Endothelial cell of umbilical vein (primary cell): ENCODE data around the gene NALF2. TPM values are rescaled to one million over a fixed set of nuclear protein-coding genes. Genes with fewer than 3 reads are reported as not detected.

Experiments
- BruUV-seq: library from RNA; stranded (reverse); fragments of 400-500 nt; replicated peaks from 2 replicates; lab custom pipeline; 2021; lab: Mats Ljungman, UMichigan
- CTCF ChIA-PET: fragments of 300-600, 350-600 bp; sonication (Branson Sonifier 250); formaldehyde crosslinking; loops from one replicate; lab custom pipeline; 2021; ENCODE audit warnings: antibody characterized with exemption, inconsistent platforms; lab: Charles Lee
- POLR2A ChIA-PET: fragments of 300-600, 350-600 bp; sonication (Branson Sonifier 250); formaldehyde crosslinking; loops from one replicate; lab custom pipeline; 2021; ENCODE audit warnings: antibody characterized with exemption, inconsistent platforms; lab: Charles Lee
- DNase-seq: peaks from one replicate; pipeline ENCODE4 v3.0.0-alpha.2; 2011; ENCODE audit warnings: low read depth, low spot score
- FAIRE-seq: peaks from 2 replicates; lab custom pipeline; 2011; peaks lifted over from hg19 to GRCh38; lab: Jason Lieb, UNC
- H2AFZ ChIP-seq: 2 replicates; pipeline ENCODE4 v1.6.0; 2012; ENCODE audit warnings: low read depth, low read length, control low read depth, inconsistent platforms
- H3K27ac ChIP-seq: 2 replicates; pipeline ENCODE4 v1.5.1; 2011; ENCODE audit warnings: low read depth, mild to moderate bottlenecking, control low read depth, low read length, moderate library complexity; ENCODE audit not compliant: insufficient read depth
- H3K27me3 ChIP-seq, 2 experiments: 2 replicates each; pipeline versions ENCODE4 v1.6.0 to v1.6.1; 2011; ENCODE audit warnings: low read length in 2 of 2, mixed read lengths in 1 of 2; ENCODE audit not compliant: control insufficient read depth in 2 of 2, insufficient read depth in 2 of 2
- H3K36me3 ChIP-seq, 2 experiments: 2 replicates in 1 of 2; 3 replicates in 1 of 2; pipeline ENCODE4 v1.5.1; 2011; ENCODE audit warnings: low read length in 2 of 2, mild to moderate bottlenecking in 1 of 2, moderate library complexity in 1 of 2; ENCODE audit not compliant: control insufficient read depth in 2 of 2, insufficient read depth in 2 of 2; ENCODE audit errors: extremely low read depth in 1 of 2
- H3K4me1 ChIP-seq: 3 replicates; pipeline ENCODE4 v1.5.1; 2011; ENCODE audit warnings: mild to moderate bottlenecking, low read length; ENCODE audit not compliant: control insufficient read depth, insufficient read depth; ENCODE audit errors: extremely low read depth
- H3K4me2 ChIP-seq: 2 replicates; pipeline ENCODE4 v1.6.1; 2011; ENCODE audit warnings: low read length, control low read depth, mixed read lengths; ENCODE audit not compliant: insufficient read depth
- H3K4me3 ChIP-seq, 3 experiments: fragments of 200-600 bp in 1 of 3; sonication (generic), shearing (Covaris generic) in 1 of 3; replicated peaks in 1 of 3; 2 replicates each; pipeline ENCODE4 v1.5.1; 2011 to 2016; ENCODE audit warnings: control low read depth in 3 of 3, low read length in 3 of 3, mild to moderate bottlenecking in 2 of 3, inconsistent platforms in 1 of 3, low read depth in 1 of 3, moderate library complexity in 1 of 3; ENCODE audit not compliant: insufficient read depth in 1 of 3
- H3K79me2 ChIP-seq: 2 replicates; pipeline ENCODE4 v1.6.0; 2012; ENCODE audit warnings: low read length, inconsistent platforms; ENCODE audit not compliant: control insufficient read depth, insufficient read depth
- H3K9ac ChIP-seq: replicated peaks from 2 replicates; pipeline ENCODE3; 2011; ENCODE audit warnings: low read length, control low read depth; ENCODE audit not compliant: insufficient read depth; ENCODE audit errors: extremely low read depth
- H3K9me1 ChIP-seq: replicated peaks from 3 replicates; pipeline ENCODE4 v1.6.0; 2011; ENCODE audit warnings: mild to moderate bottlenecking, low read length; ENCODE audit not compliant: control insufficient read depth, insufficient read depth; ENCODE audit errors: extremely low read depth
- H3K9me3 ChIP-seq: replicated peaks from 2 replicates; pipeline ENCODE4 v1.5.1; 2012; ENCODE audit warnings: low read length, inconsistent platforms; ENCODE audit not compliant: control insufficient read depth, insufficient read depth
- H4K20me1 ChIP-seq: replicated peaks from 2 replicates; pipeline ENCODE3; 2011; ENCODE audit warnings: mild to moderate bottlenecking, low read length; ENCODE audit not compliant: control insufficient read depth, insufficient read depth; ENCODE audit errors: extremely low read depth
- CTCF ChIP-seq, 2 donors: IDR thresholded peaks; 1 replicate in 1 of 2; 2 replicates in 1 of 2; pipeline ENCODE4 v1.5.1; 2011; ENCODE audit warnings: low read length in 2 of 2, mild to moderate bottlenecking in 2 of 2, moderate library complexity in 2 of 2, control low read depth in 1 of 2, inconsistent platforms in 1 of 2, low read depth in 1 of 2; ENCODE audit not compliant: insufficient read depth in 1 of 2; ENCODE audit errors: extremely low read depth in 1 of 2
- EZH2 ChIP-seq: IDR thresholded peaks from 2 replicates; pipeline ENCODE4 v1.6.1; 2012; ENCODE audit warnings: borderline replicate concordance, low read depth, mild to moderate bottlenecking, moderate library complexity, low read length, inconsistent platforms; ENCODE audit not compliant: severe bottlenecking
- FOS ChIP-seq: IDR thresholded peaks from 2 replicates; pipeline ENCODE4 v1.6.1; 2011; ENCODE audit warnings: mild to moderate bottlenecking, low read length, moderate library complexity, borderline replicate concordance; ENCODE audit not compliant: insufficient read depth
- GATA2 ChIP-seq: IDR thresholded peaks from 2 replicates; pipeline ENCODE4 v1.7.0; 2011; ENCODE audit warnings: low read depth, mild to moderate bottlenecking, moderate library complexity, mixed read lengths, low read length; ENCODE audit not compliant: insufficient read length, insufficient read depth
- JUN ChIP-seq: IDR thresholded peaks from 2 replicates; pipeline ENCODE4 v1.6.1; 2011; ENCODE audit warnings: borderline replicate concordance, low read depth; ENCODE audit not compliant: insufficient read length, insufficient read depth
- MAX ChIP-seq: IDR thresholded peaks from 2 replicates; pipeline ENCODE4 v1.6.1; 2011; ENCODE audit not compliant: insufficient read depth, insufficient read length
- MYC ChIP-seq: IDR thresholded peaks from one replicate; pipeline ENCODE4 v1.6.1; 2011; ENCODE audit warnings: mild to moderate bottlenecking, low read depth, low read length
- POLR2A ChIP-seq: IDR thresholded peaks from 2 replicates; pipeline ENCODE4 v1.6.1; 2012; ENCODE audit warnings: low read depth, mild to moderate bottlenecking, control low read depth, low read length
- POLR2AphosphoS5 ChIP-seq: IDR thresholded peaks from 2 replicates; pipeline ENCODE4 v1.6.1; 2012; ENCODE audit warnings: low read depth, mild to moderate bottlenecking, control low read depth, low read length, moderate library complexity; ENCODE audit not compliant: insufficient read depth
- dilution Hi-C: fragments of 300-500 bp; cut with MboI; formaldehyde crosslinking; loops from one replicate; pipeline ENCODE4 v1.15.0; 2019; ENCODE audit warnings: low sequenced_read_pairs; ENCODE audit not compliant: extremely low pct_ligation_motif_present
- intact Hi-C: fragments of 100-400 bp; cut with micrococcal nuclease; formaldehyde crosslinking; loops from one replicate; pipeline ENCODE4 v1.10.0; 2022
- polyA plus RNA-seq, 4 experiments: library from polyadenylated mRNA; depleted of rRNA in 3 of 4; stranded (reverse) in 3 of 4; unstranded in 1 of 4; fragments of >200 nt; gene quantifications; 2 replicates each; pipeline versions ENCODE4 v1.2.1 to v1.2.3, GENCODE V29; 2011 to 2012; ENCODE audit warnings: missing spikeins in 1 of 4
- total RNA-seq: library from RNA; stranded (reverse); gene quantifications from 2 replicates; pipeline ENCODE4 v1.2.3, GENCODE V29; 2021

The NALF2 gene
- total and polyA plus RNA-seq, 2 donors (not counting 3 experiments of a cell fraction or from before 2014, with no cell fraction given): not detected

- no peak for TF ChIP-seq GATA2
- TF ChIP-seq JUN: no peak
- TF ChIP-seq MAX: no peak
- TF ChIP-seq MYC: no peak
- no peak for TF ChIP-seq POLR2AphosphoS5
- no peak for TF ChIP-seq CTCF (IDR thresholded peaks at IDR 0.05; ENCODE audit: extremely low read depth in 1 of 2, insufficient read depth in 1 of 2, low read depth in 1 of 2, low read length in 2 of 2)
- no peak for TF ChIP-seq POLR2A
- TF ChIP-seq EZH2: no peak
- TF ChIP-seq FOS: no peak
- DNase-seq: no peak
- dilution Hi-C loops: no loop called here
- Histone ChIP-seq H3K27me3 (peaks cover 22 to 23% of the 10 kb centered on the region in 2 experiments), H3K4me2 (no peak overlapping the region), H3K9me1 (no peaks in the 10 kb centered on the region), H3K9me3 (no peaks in the 10 kb centered on the region), H3K36me3 (no peaks in the 10 kb centered on the region), H3K4me1 (no peaks in the 10 kb centered on the region), H3K9ac (no peak overlapping the region), H2AFZ (no peak overlapping the region), H3K79me2 (no peaks in the 10 kb centered on the region), H3K4me3 (no peak overlapping the region), H4K20me1 (no peaks in the 10 kb centered on the region), H3K27ac (no peak overlapping the region)
- no TSS peak for BruUV-seq
- intact Hi-C loops: no loop called here
- FAIRE-seq: no peak
- ChIA-PET POLR2A (no interaction called here), CTCF (no interaction called here)
Measured at GRCh38 chrX:69506617-69507499, 2.7 kb downstream of the NALF2 start.
